WTC11 (cell line): Measurements from ENCODE around the gene NDUFA1. TPM values are rescaled to one million over a fixed set of nuclear protein-coding genes. Genes with fewer than 3 reads are reported as not detected.

Experiments
- ATAC-seq: fragments of 200-7000 bp; cut with Tn5 transposase; 2 replicates; pipeline ENCODE4 v1.10.0; 2021; ENCODE audit warnings: mild to moderate bottlenecking, moderate library complexity
- CTCF ChIA-PET: fragments of 300-600 bp; sonication (Branson Sonifier 250); formaldehyde crosslinking; loops from one replicate; lab custom pipeline; 2021; ENCODE audit warnings: antibody characterized with exemption; lab: Charles Lee
- POLR2A ChIA-PET: fragments of 350-600 bp; sonication (Branson Sonifier 250); formaldehyde crosslinking; loops from one replicate; lab custom pipeline; 2021; ENCODE audit warnings: antibody characterized with exemption; lab: Charles Lee
- DNase-seq: peaks from one replicate; pipeline ENCODE4 v3.0.0; 2021; ENCODE audit warnings: low spot score
- H3K27ac Mint-ChIP-seq: 2 replicates; pipeline ENCODE4 v1.8.0; 2021; ENCODE audit warnings: mixed read lengths
- H3K27me3 Mint-ChIP-seq: 2 replicates; pipeline ENCODE4 v1.8.0; 2021; ENCODE audit warnings: low read depth, mild to moderate bottlenecking, moderate library complexity, mixed read lengths
- H3K36me3 Mint-ChIP-seq: 2 replicates; pipeline ENCODE4 v1.8.0; 2021; ENCODE audit warnings: mixed read lengths
- H3K4me1 Mint-ChIP-seq: 2 replicates; pipeline ENCODE4 v1.8.0; 2022; ENCODE audit warnings: mixed read lengths
- H3K4me3 Mint-ChIP-seq: 2 replicates; pipeline ENCODE4 v1.8.0; 2021; ENCODE audit warnings: mild to moderate bottlenecking, moderate library complexity, mixed read lengths
- H3K9me3 Mint-ChIP-seq: 2 replicates; pipeline ENCODE4 v1.8.0; 2021; ENCODE audit warnings: mixed read lengths
- AR ChIP-seq: fragments of 250-450 bp; sonication (Bioruptor Pico); IDR thresholded peaks from 2 replicates; pipeline ENCODE4 v1.9.0; 2021; ENCODE audit warnings: mild to moderate bottlenecking
- ATF6 ChIP-seq: sonication (generic); formaldehyde crosslinking; IDR thresholded peaks from 2 replicates; pipeline ENCODE4 v1.8.1; 2023; ENCODE audit warnings: mild to moderate bottlenecking, missing genetic modification reagents
- CDX4 ChIP-seq: fragments of 250-450 bp; sonication (Bioruptor Pico); IDR thresholded peaks from 2 replicates; pipeline ENCODE4 v1.9.0; 2021; ENCODE audit warnings: moderate library complexity, mild to moderate bottlenecking, inconsistent platforms, borderline replicate concordance
- CTCF ChIP-seq: fragments of 200-600 bp; IDR thresholded peaks from 2 replicates; pipeline ENCODE4 v1.8.0; 2022; ENCODE audit warnings: antibody characterized with exemption
- EMX1 ChIP-seq: fragments of 250-450 bp; sonication (Bioruptor Pico); IDR thresholded peaks from 2 replicates; pipeline ENCODE4 v1.8.0; 2021; ENCODE audit warnings: mild to moderate bottlenecking
- ETV6 ChIP-seq: sonication (generic); formaldehyde crosslinking; IDR thresholded peaks from 2 replicates; pipeline ENCODE4 v1.8.1; 2022; ENCODE audit warnings: mild to moderate bottlenecking, missing genetic modification reagents
- FOXK1 ChIP-seq: sonication (generic); formaldehyde crosslinking; IDR thresholded peaks from 2 replicates; pipeline ENCODE4 v1.8.0; 2022; ENCODE audit warnings: mild to moderate bottlenecking, moderate library complexity, missing genetic modification reagents
- IRF2 ChIP-seq: sonication (generic); formaldehyde crosslinking; IDR thresholded peaks from 2 replicates; pipeline ENCODE4 v1.8.0; 2022; ENCODE audit warnings: low read depth, missing genetic modification reagents, borderline replicate concordance
- JAZF1 ChIP-seq: fragments of 250-450 bp; sonication (Bioruptor Pico); IDR thresholded peaks from 2 replicates; pipeline ENCODE4 v1.9.0; 2021; ENCODE audit warnings: moderate library complexity, mild to moderate bottlenecking, inconsistent platforms
- OVOL2 ChIP-seq: fragments of 250-450 bp; sonication (Bioruptor Pico); IDR thresholded peaks from 2 replicates; pipeline ENCODE4 v1.9.0; 2021; ENCODE audit warnings: mild to moderate bottlenecking, borderline replicate concordance
- PRRX2 ChIP-seq: fragments of 250-450 bp; sonication (Bioruptor Pico); IDR thresholded peaks from 2 replicates; pipeline ENCODE4 v1.8.0; 2021; ENCODE audit warnings: mild to moderate bottlenecking
- RORB ChIP-seq: fragments of 250-450 bp; sonication (Bioruptor Pico); IDR thresholded peaks from 2 replicates; pipeline ENCODE4 v1.9.0; 2021; ENCODE audit warnings: mild to moderate bottlenecking
- SOX15 ChIP-seq: fragments of 250-450 bp; sonication (Bioruptor Pico); IDR thresholded peaks from 2 replicates; pipeline ENCODE4 v1.9.0; 2021; ENCODE audit warnings: mild to moderate bottlenecking
- STAT6 ChIP-seq: sonication (generic); formaldehyde crosslinking; conservative IDR thresholded peaks from 2 replicates; pipeline ENCODE4 v1.8.1; 2023; ENCODE audit warnings: mild to moderate bottlenecking, low read depth, missing genetic modification reagents, moderate library complexity
- ZMAT4 ChIP-seq: fragments of 250-450 bp; sonication (Bioruptor Pico); IDR thresholded peaks from 2 replicates; pipeline ENCODE4 v1.9.0; 2021; ENCODE audit warnings: mild to moderate bottlenecking
- ZNF317 ChIP-seq: sonication (generic); formaldehyde crosslinking; IDR thresholded peaks from 2 replicates; pipeline ENCODE4 v1.8.1; 2023; ENCODE audit warnings: low read depth, mild to moderate bottlenecking, moderate library complexity, missing genetic modification reagents, borderline replicate concordance
- ZNF425 ChIP-seq: fragments of 250-450 bp; sonication (Bioruptor Pico); conservative IDR thresholded peaks from 2 replicates; pipeline ENCODE4 v1.9.0; 2021; ENCODE audit warnings: mild to moderate bottlenecking
- total RNA-seq: library from RNA; stranded (reverse); gene quantifications from 3 replicates; pipeline ENCODE4 v1.2.3, GENCODE V29; 2021

The NDUFA1 gene
- total RNA-seq, 1 experiment from 2014 or later, result 84.3 TPM

GRCh38 chrX:119870626-119871131, 953 bp upstream of the NDUFA1 start:
- Mint-ChIP-seq H3K9me3 (no peaks in the 10 kb centered on the region), H3K4me3 (peak overlapping the region; percentile 90), H3K27ac (peak overlapping the region; percentile 97), H3K4me1 (peaks cover 10% of the 10 kb centered on the region; the same call in 1 of the 2 replicates), H3K36me3 (0 out of 2 replicates have a peak, but pooled peaks cover under 1% of the 10 kb centered on the region), H3K27me3 (no peaks in the 10 kb centered on the region)
- DNase-seq (no peak), ATAC-seq (no peak)
- TF ChIP-seq RORB (CRISPR knock-in tag), result no peak
- TF ChIP-seq SOX15 (CRISPR knock-in tag), result no peak
- TF ChIP-seq ZNF425 (CRISPR knock-in tag), result no peak
- no peak for TF ChIP-seq CTCF
- no peak for TF ChIP-seq STAT6 (CRISPR knock-in tag)
- TF ChIP-seq ZMAT4 (CRISPR knock-in tag), result no peak
- no peak for TF ChIP-seq ETV6 (CRISPR knock-in tag)
- POLR2A ChIA-PET, result interaction anchor here (1.6 to 2.4 kb wide), 2 partner anchors 18 to 79 kb away, joined by 9 to 12 read pairs; partner anchors contain the start of genes RPL39 and UPF3B
- CTCF ChIA-PET, result interaction anchor here (1.1 to 1.4 kb wide), 2 partner anchors 17 kb away, joined by 4 to 7 read pairs; partner anchors contain the start of gene UPF3B

- peaks cover 10% of the 10 kb centered on the region; the same call in 1 of the 2 replicates for H3K4me1 Mint-ChIP-seq
- H3K27ac Mint-ChIP-seq, result peak overlapping the region; percentile 97
- ChIA-PET POLR2A (interaction anchor here (1.6 to 2.4 kb wide), 2 partner anchors 19 to 80 kb away, joined by 9 to 12 read pairs; partner anchors contain the start of genes RPL39 and UPF3B), CTCF (interaction anchor here (1.4 kb wide), 1 partner anchor 17 kb away, joined by 7 read pairs; no protein-coding TSS in a partner anchor)
- H3K4me3 Mint-ChIP-seq, result peak overlapping the region; percentile 90
- TF ChIP-seq ZNF317 (CRISPR knock-in tag) (no peak), FOXK1 (CRISPR knock-in tag) (no peak)
- H3K9me3 Mint-ChIP-seq, result no peaks in the 10 kb centered on the region
- ATAC-seq (peak; percentile 36), DNase-seq (no peak)
- H3K27me3 Mint-ChIP-seq, result no peaks in the 10 kb centered on the region
- H3K36me3 Mint-ChIP-seq, result peaks cover 6% of the 10 kb centered on the region; the same call in 1 of the 2 replicates
Measured at GRCh38 chrX:119871245-119871598, 410 bp upstream of the NDUFA1 start.

- Mint-ChIP-seq H3K4me1 (no peaks in the 10 kb centered on the region), H3K27me3 (no peaks in the 10 kb centered on the region), H3K9me3 (no peaks in the 10 kb centered on the region), H3K27ac (no peak overlapping the region), H3K4me3 (no peak overlapping the region), H3K36me3 (peaks cover 15% of the 10 kb centered on the region)
- DNase-seq, result no peak
- ATAC-seq, result no peak
- ChIA-PET POLR2A (interaction anchor here (0.7 kb wide), 1 partner anchor 87 kb away, joined by 6 read pairs; no protein-coding TSS in a partner anchor), CTCF (interaction anchor here (2.4 kb wide), 1 partner anchor 9 kb away, joined by 11 read pairs; no protein-coding TSS in a partner anchor)
- TF ChIP-seq EMX1 (CRISPR knock-in tag), result no peak
- TF ChIP-seq IRF2, result no peak
- TF ChIP-seq CDX4, result no peak
- no peak for TF ChIP-seq JAZF1 (CRISPR knock-in tag)
- TF ChIP-seq OVOL2 (CRISPR knock-in tag), result no peak
- no peak for TF ChIP-seq AR (CRISPR knock-in tag)
- no peak for TF ChIP-seq PRRX2
- TF ChIP-seq ATF6 (CRISPR knock-in tag), result no peak
- TF ChIP-seq FOXK1 (CRISPR knock-in tag), result no peak
Measured at GRCh38 chrX:119878740-119879139, 7.1 kb downstream of the NDUFA1 start.
